ENCODE measurements around the gene CNRIP1. TPM values are rescaled to one million over a fixed set of nuclear protein-coding genes. Genes with fewer than 3 reads are reported as not detected.

Gene CNRIP1
- total RNA-seq, 1 experiment from 2014 or later: 0.84 TPM

DNA sequence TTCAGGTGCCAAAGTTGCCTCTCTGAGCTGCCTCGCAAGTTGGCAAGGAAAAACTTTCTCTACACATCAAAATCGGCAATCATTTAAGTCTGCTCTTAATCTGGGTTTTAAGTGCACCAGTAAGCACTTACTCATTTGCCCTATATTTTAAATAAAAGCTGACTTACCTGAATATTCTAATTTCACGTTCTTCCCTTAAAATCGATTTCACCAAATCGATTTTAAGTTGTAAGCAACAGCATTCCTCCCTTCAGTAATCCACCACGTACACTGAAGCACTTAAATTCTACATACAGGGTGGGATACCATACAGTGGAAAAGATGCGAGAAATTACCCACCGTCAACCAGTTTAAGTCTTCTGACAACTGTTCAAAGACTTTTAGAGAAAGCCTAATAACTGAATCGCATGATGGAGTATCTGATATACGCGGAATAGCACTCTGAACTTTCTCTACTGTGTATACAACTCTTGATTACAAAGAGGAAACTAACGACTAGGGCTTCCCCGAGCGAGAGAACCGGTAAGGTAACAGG lies 69.0 kb downstream of the CNRIP1 start:
- BruUV-seq (replicated peaks): TSS peak; percentile 34
- POLR2A ChIA-PET: interaction anchor here (0.6 to 10.3 kb wide), 18 partner anchors 9 to 1448 kb away, joined by 3 to 308 read pairs (median 5); partner anchors contain the start of genes APLF, C1D, FBXO48 and PNO1
- H3K27ac Mint-ChIP-seq (ENCODE audit: low read depth, unreplicated experiment): peak overlapping the region; percentile 96

DNA sequence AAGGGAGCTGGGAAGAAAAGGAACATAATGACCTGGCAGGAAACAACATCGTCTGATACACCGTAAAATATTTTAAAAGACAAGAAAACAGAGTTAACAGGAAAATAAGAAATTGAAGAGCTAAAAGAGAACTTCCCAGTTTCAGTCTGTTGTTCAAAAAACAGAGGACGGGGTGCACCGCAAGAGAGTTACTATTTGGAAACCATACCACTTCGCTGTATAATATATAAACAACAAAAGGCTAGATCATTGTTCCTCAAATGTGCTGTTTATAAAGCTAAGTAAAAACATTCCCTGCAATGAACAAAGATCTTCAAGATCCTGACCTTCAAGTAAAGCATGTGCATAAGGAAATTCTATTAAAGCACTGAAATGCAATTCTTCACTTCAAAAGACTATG lies 69.6 kb downstream of the CNRIP1 start:
- Mint-ChIP-seq H3K9me3 (ENCODE audit: unreplicated experiment) (no peaks in the 10 kb centered on the region), H3K4me1 (ENCODE audit: insufficient read depth, unreplicated experiment) (peaks cover 18% of the 10 kb centered on the region), H3K4me3 (ENCODE audit: unreplicated experiment) (peak overlapping the region; percentile 99), H3K36me3 (ENCODE audit: insufficient read depth, unreplicated experiment) (peaks cover 5% of the 10 kb centered on the region), H3K27me3 (ENCODE audit: insufficient read depth, unreplicated experiment) (no peaks in the 10 kb centered on the region), H3K27ac (ENCODE audit: low read depth, unreplicated experiment) (peak overlapping the region; percentile 96)
- BruUV-seq (replicated peaks): no TSS peak
- CTCF ChIA-PET: interaction anchor here (0.6 to 2.7 kb wide), 9 partner anchors 12 to 312 kb away, joined by 3 to 20 read pairs (median 4); no protein-coding TSS in a partner anchor
- POLR2A ChIA-PET: interaction anchor here (0.6 to 10.3 kb wide), 18 partner anchors 8 to 1449 kb away, joined by 3 to 308 read pairs (median 4); partner anchors contain the start of genes APLF, C1D, FBXO48 and PNO1
- intact Hi-C loops (cut with micrococcal nuclease): loop anchor here (2.0 to 10.0 kb wide), 5 partner anchors 37 to 685 kb away; partner anchors contain the start of gene PNO1
- DNase-seq (ENCODE audit: unreplicated experiment): no peak
- no peak for TF ChIP-seq CTCF (IDR thresholded peaks at IDR 0.05; ENCODE audit: unreplicated experiment)

More for the DNA sequence above, 69.0 kb downstream of the CNRIP1 start:
- Mint-ChIP-seq H3K36me3 (ENCODE audit: insufficient read depth, unreplicated experiment) (peaks cover 5% of the 10 kb centered on the region), H3K4me3 (ENCODE audit: unreplicated experiment) (peak overlapping the region; percentile 99), H3K27me3 (ENCODE audit: insufficient read depth, unreplicated experiment) (no peaks in the 10 kb centered on the region), H3K9me3 (ENCODE audit: unreplicated experiment) (no peaks in the 10 kb centered on the region), H3K4me1 (ENCODE audit: insufficient read depth, unreplicated experiment) (peaks cover 18% of the 10 kb centered on the region)
- intact Hi-C loops (cut with micrococcal nuclease): loop anchor here (2.0 to 10.0 kb wide), 5 partner anchors 37 to 686 kb away; partner anchors contain the start of gene PNO1
- no peak for TF ChIP-seq CTCF (IDR thresholded peaks at IDR 0.05; ENCODE audit: unreplicated experiment)
- CTCF ChIA-PET: interaction anchor here (0.6 to 2.7 kb wide), 11 partner anchors 13 to 111 kb away, joined by 3 to 20 read pairs (median 3); no protein-coding TSS in a partner anchor
- no peak for DNase-seq (ENCODE audit: unreplicated experiment)

DNA sequence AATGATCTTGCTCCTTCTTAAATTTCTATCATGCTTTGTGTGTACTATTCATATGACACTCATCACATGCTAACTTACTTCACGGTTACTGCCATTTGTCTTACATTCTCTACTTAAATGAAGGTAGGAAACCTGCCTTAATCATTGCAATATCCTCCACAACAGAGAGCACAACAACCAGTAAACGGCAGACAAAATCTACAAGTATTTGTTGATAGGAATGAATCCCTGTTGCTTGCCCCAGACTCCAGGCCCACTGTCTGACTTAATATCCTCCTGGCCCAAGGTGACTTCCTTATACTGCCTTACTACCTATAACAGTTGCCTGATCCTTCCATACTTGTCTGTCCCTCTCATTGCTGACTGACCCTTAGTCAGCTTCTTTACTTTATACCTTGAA lies 70.9 kb downstream of the CNRIP1 start:
- Mint-ChIP-seq H3K27me3 (ENCODE audit: insufficient read depth, unreplicated experiment) (no peaks in the 10 kb centered on the region), H3K4me1 (ENCODE audit: insufficient read depth, unreplicated experiment) (peaks cover 7% of the 10 kb centered on the region), H3K9me3 (ENCODE audit: unreplicated experiment) (no peaks in the 10 kb centered on the region), H3K27ac (ENCODE audit: low read depth, unreplicated experiment) (no peak overlapping the region), H3K36me3 (ENCODE audit: insufficient read depth, unreplicated experiment) (peaks cover 5% of the 10 kb centered on the region), H3K4me3 (ENCODE audit: unreplicated experiment) (no peak overlapping the region)
- intact Hi-C loops (cut with micrococcal nuclease): no loop called here
- POLR2A ChIA-PET: interaction anchor here (0.6 to 10.3 kb wide), 4 partner anchors 11 to 92 kb away, joined by 6 to 308 read pairs (median 58); partner anchors contain the start of gene PNO1
- CTCF ChIA-PET: interaction anchor here (2.5 to 2.7 kb wide), 2 partner anchors 34 to 43 kb away, joined by 11 to 20 read pairs; no protein-coding TSS in a partner anchor
- no peak for DNase-seq (ENCODE audit: unreplicated experiment)
- TF ChIP-seq CTCF (IDR thresholded peaks at IDR 0.05; ENCODE audit: unreplicated experiment): no peak
- no TSS peak for BruUV-seq (replicated peaks)

DNA sequence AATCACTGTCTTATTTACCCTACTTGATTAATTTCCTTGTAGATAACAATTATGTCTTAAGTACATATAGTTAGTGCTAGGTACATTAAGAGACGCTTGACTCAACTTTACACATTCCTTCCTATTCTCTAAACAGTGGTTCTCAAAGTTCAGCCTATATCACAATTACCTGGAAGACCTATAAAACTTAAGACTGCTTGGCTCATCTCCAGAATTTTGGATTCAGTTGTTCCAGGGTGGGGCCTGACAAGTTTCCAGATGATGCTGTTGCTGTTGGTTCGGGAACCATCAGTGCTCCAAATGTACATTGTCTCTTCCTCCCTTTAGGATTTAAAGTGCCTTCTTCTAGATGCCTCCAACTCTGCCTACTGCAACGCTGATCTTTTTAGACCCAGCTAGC lies 71.4 kb downstream of the CNRIP1 start:
- CTCF ChIA-PET: interaction anchor here (2.5 kb wide), 1 partner anchor 43 kb away, joined by 11 read pairs; no protein-coding TSS in a partner anchor
- H3K4me1 Mint-ChIP-seq (ENCODE audit: insufficient read depth, unreplicated experiment): peaks cover 7% of the 10 kb centered on the region
- no peak overlapping the region for H3K4me3 Mint-ChIP-seq (ENCODE audit: unreplicated experiment)
- intact Hi-C loops (cut with micrococcal nuclease): no loop called here
- POLR2A ChIA-PET: interaction anchor here (0.6 to 10.3 kb wide), 4 partner anchors 11 to 91 kb away, joined by 6 to 308 read pairs (median 58); partner anchors contain the start of gene PNO1
- H3K36me3 Mint-ChIP-seq (ENCODE audit: insufficient read depth, unreplicated experiment): peaks cover 5% of the 10 kb centered on the region
- no peak for DNase-seq (ENCODE audit: unreplicated experiment)
- H3K9me3 Mint-ChIP-seq (ENCODE audit: unreplicated experiment): no peaks in the 10 kb centered on the region
- TF ChIP-seq CTCF (IDR thresholded peaks at IDR 0.05; ENCODE audit: unreplicated experiment): no peak
- no peak overlapping the region for H3K27ac Mint-ChIP-seq (ENCODE audit: low read depth, unreplicated experiment)
- BruUV-seq (replicated peaks): no TSS peak
- no peaks in the 10 kb centered on the region for H3K27me3 Mint-ChIP-seq (ENCODE audit: insufficient read depth, unreplicated experiment)
